Ishikawa (cell line): ENCODE measurements around the gene ABCC8.

Source experiments
- EGR1 ChIP-seq: IDR thresholded peaks from 2 replicates; pipeline ENCODE4 v1.6.1; 2012
- RAD21 ChIP-seq: IDR thresholded peaks from 2 replicates; pipeline ENCODE4 v1.6.1; 2012; ENCODE audit warnings: low read depth
- REST ChIP-seq: IDR thresholded peaks from 2 replicates; pipeline ENCODE4 v1.6.1; 2012; ENCODE audit warnings: low read depth, mild to moderate bottlenecking
- TAF1 ChIP-seq: IDR thresholded peaks from 2 replicates; pipeline ENCODE4 v1.6.1; 2012; ENCODE audit warnings: low read depth, mild to moderate bottlenecking
- TCF12 ChIP-seq: IDR thresholded peaks from 2 replicates; pipeline ENCODE4 v1.6.1; 2012; ENCODE audit warnings: low read depth
- USF1 ChIP-seq: IDR thresholded peaks from 2 replicates; pipeline ENCODE4 v1.6.1; 2012
- YY1 ChIP-seq: IDR thresholded peaks from 2 replicates; pipeline ENCODE4 v1.6.1; 2012; ENCODE audit warnings: low read depth
- ZBTB7A ChIP-seq: IDR thresholded peaks from 2 replicates; pipeline ENCODE4 v1.6.1; 2012; ENCODE audit warnings: low read depth
- TF ChIP-seq, protein P1 (sequence below): IDR thresholded peaks from 2 replicates; pipeline ENCODE4 v1.6.1; 2012

GRCh38 chr11:17494019-17494418, 17.4 kb upstream of the ABCC8 start:
- TF ChIP-seq USF1 (no peak), TAF1 (no peak), RAD21 (no peak), YY1 (no peak), REST (no peak), TCF12 (no peak), ZBTB7A (no peak), EGR1 (no peak)
- TF ChIP-seq, protein P1, sequence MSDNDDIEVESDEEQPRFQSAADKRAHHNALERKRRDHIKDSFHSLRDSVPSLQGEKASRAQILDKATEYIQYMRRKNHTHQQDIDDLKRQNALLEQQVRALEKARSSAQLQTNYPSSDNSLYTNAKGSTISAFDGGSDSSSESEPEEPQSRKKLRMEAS, result no peak
